ENCODE measurements around the gene KIF16B.

DNA sequence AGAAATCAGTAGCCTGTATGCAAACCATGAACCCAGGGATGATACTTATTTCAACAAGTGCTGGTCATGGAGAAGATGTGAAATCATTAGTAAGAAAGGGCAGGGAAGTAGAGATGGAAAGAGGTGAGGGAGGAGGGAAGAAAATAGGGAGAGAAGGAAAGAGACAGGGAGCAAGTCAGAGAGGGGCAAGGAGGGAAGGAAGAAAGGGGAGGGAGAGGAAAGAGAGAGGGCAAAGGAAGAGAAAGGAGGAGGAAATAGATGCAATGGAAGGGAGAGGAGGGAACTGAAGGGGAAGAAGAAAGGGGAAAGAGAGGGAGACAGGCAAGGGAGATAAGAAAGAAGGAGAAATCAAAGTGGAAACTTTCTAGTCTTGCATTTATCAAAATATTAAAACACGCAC lies 195.1 kb downstream of the KIF16B start:
- TF ChIP-seq, protein P1, sequence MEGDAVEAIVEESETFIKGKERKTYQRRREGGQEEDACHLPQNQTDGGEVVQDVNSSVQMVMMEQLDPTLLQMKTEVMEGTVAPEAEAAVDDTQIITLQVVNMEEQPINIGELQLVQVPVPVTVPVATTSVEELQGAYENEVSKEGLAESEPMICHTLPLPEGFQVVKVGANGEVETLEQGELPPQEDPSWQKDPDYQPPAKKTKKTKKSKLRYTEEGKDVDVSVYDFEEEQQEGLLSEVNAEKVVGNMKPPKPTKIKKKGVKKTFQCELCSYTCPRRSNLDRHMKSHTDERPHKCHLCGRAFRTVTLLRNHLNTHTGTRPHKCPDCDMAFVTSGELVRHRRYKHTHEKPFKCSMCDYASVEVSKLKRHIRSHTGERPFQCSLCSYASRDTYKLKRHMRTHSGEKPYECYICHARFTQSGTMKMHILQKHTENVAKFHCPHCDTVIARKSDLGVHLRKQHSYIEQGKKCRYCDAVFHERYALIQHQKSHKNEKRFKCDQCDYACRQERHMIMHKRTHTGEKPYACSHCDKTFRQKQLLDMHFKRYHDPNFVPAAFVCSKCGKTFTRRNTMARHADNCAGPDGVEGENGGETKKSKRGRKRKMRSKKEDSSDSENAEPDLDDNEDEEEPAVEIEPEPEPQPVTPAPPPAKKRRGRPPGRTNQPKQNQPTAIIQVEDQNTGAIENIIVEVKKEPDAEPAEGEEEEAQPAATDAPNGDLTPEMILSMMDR (IDR thresholded peaks at IDR 0.05) = no peak
- no peak for TF ChIP-seq POLR2A (IDR thresholded peaks at IDR 0.05)

All from uterus (tissue), 2 donors.